Esophagus muscularis mucosa (tissue), 4 donors: ENCODE data around the gene LCP2.

ENCODE experiments used
- EP300 ChIP-seq: sonication (generic); formaldehyde crosslinking; IDR thresholded peaks from one replicate; pipeline ENCODE4 v1.6.1; 2017; ENCODE audit warnings: antibody characterized with exemption
- POLR2A ChIP-seq: fragments of 450-650 bp; IDR thresholded peaks from one replicate; pipeline ENCODE4 v1.6.1; 2017; ENCODE audit warnings: antibody characterized with exemption, moderate library complexity, mild to moderate bottlenecking, low read depth
- POLR2AphosphoS5 ChIP-seq, 2 donors: sonication (generic); formaldehyde crosslinking; IDR thresholded peaks; one replicate each; pipeline ENCODE4 v1.6.1; 2017; ENCODE audit warnings: antibody characterized with exemption in 2 of 2
- TF ChIP-seq, protein P1 (sequence below), 3 experiments: fragments of 200-600 bp in 2 of 3; fragments of 450-650 bp in 1 of 3; sonication (generic) in 2 of 3; IDR thresholded peaks; one replicate each; pipeline ENCODE4 v1.5.1; 2017 to 2019; ENCODE audit warnings: antibody characterized with exemption in 3 of 3, mild to moderate bottlenecking in 2 of 3, moderate library complexity in 1 of 3

GRCh38 chr5:170225326-170226128, 72.0 kb downstream of the LCP2 start:
- TF ChIP-seq, protein P1, sequence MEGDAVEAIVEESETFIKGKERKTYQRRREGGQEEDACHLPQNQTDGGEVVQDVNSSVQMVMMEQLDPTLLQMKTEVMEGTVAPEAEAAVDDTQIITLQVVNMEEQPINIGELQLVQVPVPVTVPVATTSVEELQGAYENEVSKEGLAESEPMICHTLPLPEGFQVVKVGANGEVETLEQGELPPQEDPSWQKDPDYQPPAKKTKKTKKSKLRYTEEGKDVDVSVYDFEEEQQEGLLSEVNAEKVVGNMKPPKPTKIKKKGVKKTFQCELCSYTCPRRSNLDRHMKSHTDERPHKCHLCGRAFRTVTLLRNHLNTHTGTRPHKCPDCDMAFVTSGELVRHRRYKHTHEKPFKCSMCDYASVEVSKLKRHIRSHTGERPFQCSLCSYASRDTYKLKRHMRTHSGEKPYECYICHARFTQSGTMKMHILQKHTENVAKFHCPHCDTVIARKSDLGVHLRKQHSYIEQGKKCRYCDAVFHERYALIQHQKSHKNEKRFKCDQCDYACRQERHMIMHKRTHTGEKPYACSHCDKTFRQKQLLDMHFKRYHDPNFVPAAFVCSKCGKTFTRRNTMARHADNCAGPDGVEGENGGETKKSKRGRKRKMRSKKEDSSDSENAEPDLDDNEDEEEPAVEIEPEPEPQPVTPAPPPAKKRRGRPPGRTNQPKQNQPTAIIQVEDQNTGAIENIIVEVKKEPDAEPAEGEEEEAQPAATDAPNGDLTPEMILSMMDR (IDR thresholded peaks at IDR 0.05) = peak; percentile 73 to 84 (median 81)
- TF ChIP-seq POLR2AphosphoS5 (IDR thresholded peaks at IDR 0.05) (peak in 1 of 2 donors; percentile 7), POLR2A (no peak), EP300 (no peak)
